Measurements from ENCODE around the gene EDARADD.

DNA sequence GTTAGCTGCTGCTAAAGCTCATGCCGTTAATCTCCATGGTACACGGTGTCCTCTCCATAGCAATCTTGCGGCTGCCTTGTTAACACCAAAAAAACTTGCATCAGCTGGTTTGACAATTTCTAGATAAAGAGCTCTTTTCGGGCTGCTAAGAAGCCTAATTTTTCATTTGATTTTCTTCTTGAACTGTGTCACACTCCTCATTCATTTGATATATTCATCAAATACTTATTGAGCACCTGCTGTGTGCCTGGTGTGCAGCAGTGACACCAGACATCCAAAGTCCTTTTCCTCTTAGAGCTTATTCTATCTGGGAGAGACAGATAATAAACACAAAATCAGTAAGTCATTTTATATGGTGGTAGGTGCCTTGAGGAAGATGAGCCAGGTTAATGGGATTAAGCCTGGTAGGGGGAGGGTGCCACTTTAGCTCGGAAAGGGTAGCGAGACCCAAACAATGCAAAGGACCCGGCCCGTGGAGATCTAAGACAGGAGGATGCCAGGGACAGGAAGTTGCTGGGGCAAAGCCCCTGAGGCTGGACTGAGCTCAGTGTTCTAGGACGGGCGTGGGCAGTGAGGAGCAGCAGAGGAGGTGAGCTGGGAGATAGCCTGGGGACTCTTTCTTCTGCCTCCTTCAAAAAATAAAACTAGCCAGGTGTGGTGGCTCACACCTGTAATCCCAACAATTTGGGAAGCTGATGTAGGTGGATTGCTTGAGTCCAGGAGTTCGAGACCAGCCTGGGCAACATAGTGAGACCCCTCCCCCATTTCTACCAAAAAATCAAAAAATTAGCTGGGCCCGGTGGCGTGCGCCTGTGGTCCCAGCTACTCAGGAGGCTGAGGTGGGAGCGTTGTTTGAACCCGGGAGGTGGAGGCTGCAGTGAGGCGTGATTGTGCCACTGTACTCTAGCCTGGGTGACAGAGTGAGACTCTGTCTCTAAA, 79.0 kb downstream of the EDARADD start:
- TF ChIP-seq CTCF (IDR thresholded peaks at IDR 0.05; ENCODE audit: low read depth, low read length, missing input control) (no peak), MAX (IDR thresholded peaks at IDR 0.05) (no peak)

All from liver (tissue), 2 donors.